ENCODE results near the gene NLRP8. TPM values are rescaled to one million over a fixed set of nuclear protein-coding genes. Genes with fewer than 3 reads are reported as not detected.

Gene NLRP8
- total and polyA plus RNA-seq, 2 donors (not counting 1 experiment from before 2014, with no cell fraction given): not detected

DNA sequence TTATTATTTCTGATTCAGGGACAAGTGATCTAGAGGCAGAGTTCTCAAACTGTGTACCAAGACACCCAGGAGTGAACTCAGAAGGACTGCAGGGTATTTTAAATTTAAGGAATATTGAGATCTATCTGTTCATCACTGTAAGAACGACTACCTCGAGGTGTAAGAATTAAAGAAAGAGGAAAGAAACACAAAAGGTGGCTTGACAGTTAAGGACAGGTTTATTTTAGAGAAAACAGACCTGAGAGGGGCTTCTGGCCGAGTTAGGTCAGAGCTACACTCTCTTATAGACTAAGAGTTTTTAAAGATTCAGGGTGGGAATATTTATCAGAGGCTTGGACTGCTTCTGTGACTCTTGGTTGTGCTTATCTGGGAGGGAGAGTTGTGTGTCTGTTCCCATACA lies 26.4 kb downstream of the NLRP8 start:
- Mint-ChIP-seq H3K27ac (no peak overlapping the region), H3K4me3 (no peak overlapping the region), H3K9me3 (ENCODE audit: insufficient read depth) (peaks cover 9% of the 10 kb centered on the region), H3K4me1 (no peaks in the 10 kb centered on the region), H3K27me3 (peaks cover 10% of the 10 kb centered on the region)
- no peak overlapping the region for H3K4me2 ChIP-seq (replicated peaks; ENCODE audit: low read depth, low read length, poor library complexity, severe bottlenecking)
- intact Hi-C loops (cut with micrococcal nuclease): no loop called here
- H3K27me3 ChIP-seq (replicated peaks in 1 of 4; ENCODE audit: control extremely low read depth in 1 of 4, control insufficient read depth in 3 of 4, insufficient read depth in 4 of 4, low read length in 3 of 4): no peaks in the 10 kb centered on the region
- H3K4me1 ChIP-seq (ENCODE audit: control insufficient read depth in 2 of 2, insufficient read depth in 2 of 2, low read length in 2 of 2): no peaks in the 10 kb centered on the region
- ChIA-PET POLR2A (no interaction called here), CTCF (no interaction called here)
- peaks cover 2 to 6% (median 2%) of the 10 kb centered on the region in 3 donors for H3K9me3 ChIP-seq (ENCODE audit: control extremely low read depth in 1 of 3, control insufficient read depth in 2 of 3, insufficient read depth in 1 of 3, low read length in 2 of 3)
- H3K79me2 ChIP-seq (ENCODE audit: control insufficient read depth, insufficient read depth, low read length): no peaks in the 10 kb centered on the region
- no peak overlapping the region for H3K9ac ChIP-seq (ENCODE audit: low read length)
- H4K20me1 ChIP-seq (ENCODE audit: control insufficient read depth, insufficient read depth, low read length, poor library complexity, severe bottlenecking): no peaks in the 10 kb centered on the region
- no peak overlapping the region for H3K27ac ChIP-seq (ENCODE audit: low read length in 2 of 2)
- TF ChIP-seq, protein P1, sequence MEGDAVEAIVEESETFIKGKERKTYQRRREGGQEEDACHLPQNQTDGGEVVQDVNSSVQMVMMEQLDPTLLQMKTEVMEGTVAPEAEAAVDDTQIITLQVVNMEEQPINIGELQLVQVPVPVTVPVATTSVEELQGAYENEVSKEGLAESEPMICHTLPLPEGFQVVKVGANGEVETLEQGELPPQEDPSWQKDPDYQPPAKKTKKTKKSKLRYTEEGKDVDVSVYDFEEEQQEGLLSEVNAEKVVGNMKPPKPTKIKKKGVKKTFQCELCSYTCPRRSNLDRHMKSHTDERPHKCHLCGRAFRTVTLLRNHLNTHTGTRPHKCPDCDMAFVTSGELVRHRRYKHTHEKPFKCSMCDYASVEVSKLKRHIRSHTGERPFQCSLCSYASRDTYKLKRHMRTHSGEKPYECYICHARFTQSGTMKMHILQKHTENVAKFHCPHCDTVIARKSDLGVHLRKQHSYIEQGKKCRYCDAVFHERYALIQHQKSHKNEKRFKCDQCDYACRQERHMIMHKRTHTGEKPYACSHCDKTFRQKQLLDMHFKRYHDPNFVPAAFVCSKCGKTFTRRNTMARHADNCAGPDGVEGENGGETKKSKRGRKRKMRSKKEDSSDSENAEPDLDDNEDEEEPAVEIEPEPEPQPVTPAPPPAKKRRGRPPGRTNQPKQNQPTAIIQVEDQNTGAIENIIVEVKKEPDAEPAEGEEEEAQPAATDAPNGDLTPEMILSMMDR (IDR thresholded peaks at IDR 0.05): no peak
- no peak for TF ChIP-seq EZH2 (IDR thresholded peaks at IDR 0.05; ENCODE audit: borderline replicate concordance, insufficient read depth, low read depth, low read length, poor library complexity, severe bottlenecking)
- no peak overlapping the region for H3K4me3 ChIP-seq (ENCODE audit: control extremely low read depth in 1 of 5, extremely low read depth in 1 of 5, insufficient read depth in 1 of 5, low read depth in 2 of 5, low read length in 4 of 5)
- H2AFZ ChIP-seq (ENCODE audit: insufficient read depth, low read depth, low read length, poor library complexity, severe bottlenecking): no peak overlapping the region
- no CpG with 5 or more reads among the region's 3 CpGs for WGBS (ENCODE audit: insufficient coverage)
- H3K36me3 ChIP-seq (replicated peaks in 1 of 2; ENCODE audit: control extremely low read depth in 1 of 2, control insufficient read depth in 1 of 2, extremely low read depth in 1 of 2, insufficient read depth in 2 of 2, low read length in 1 of 2): no peaks in the 10 kb centered on the region
- DNase-seq (no peak), ATAC-seq (ENCODE audit: low read depth) (no peak)

DNA sequence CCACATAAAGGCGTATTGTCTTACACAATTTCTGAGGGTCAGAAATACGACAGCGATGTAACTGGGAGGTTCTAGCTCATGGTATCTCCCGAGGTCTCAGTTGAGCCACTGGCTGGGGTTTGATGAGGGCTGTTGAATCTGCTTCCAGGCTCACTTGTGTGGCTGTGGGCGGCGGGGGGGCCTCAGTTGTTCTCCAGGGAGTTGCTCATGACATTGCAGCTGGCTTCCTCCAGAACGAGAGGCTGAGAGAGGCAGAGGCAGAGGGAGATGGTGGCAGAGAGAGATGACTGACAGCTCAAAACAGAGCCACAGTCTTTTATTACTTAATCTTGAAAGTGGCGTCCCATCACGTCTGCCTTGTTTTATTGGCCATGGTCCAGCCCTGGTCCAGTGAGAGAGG lies 32.8 kb downstream of the NLRP8 start:
- no peaks in the 10 kb centered on the region for H3K9me3 Mint-ChIP-seq (ENCODE audit: insufficient read depth)
- no peaks in the 10 kb centered on the region for H3K4me1 Mint-ChIP-seq
- Histone ChIP-seq H3K9ac (ENCODE audit: low read length) (no peak overlapping the region), H3K79me2 (ENCODE audit: control insufficient read depth, insufficient read depth, low read length) (no peaks in the 10 kb centered on the region), H3K27ac (ENCODE audit: low read length in 2 of 2) (no peak overlapping the region), H3K4me2 (replicated peaks; ENCODE audit: low read depth, low read length, poor library complexity, severe bottlenecking) (no peak overlapping the region), H2AFZ (ENCODE audit: insufficient read depth, low read depth, low read length, poor library complexity, severe bottlenecking) (no peak overlapping the region), H3K4me3 (ENCODE audit: control extremely low read depth in 1 of 5, extremely low read depth in 1 of 5, insufficient read depth in 1 of 5, low read depth in 2 of 5, low read length in 4 of 5) (no peak overlapping the region), H3K4me1 (ENCODE audit: control insufficient read depth in 2 of 2, insufficient read depth in 2 of 2, low read length in 2 of 2) (no peaks in the 10 kb centered on the region), H3K9me3 (ENCODE audit: control extremely low read depth in 1 of 3, control insufficient read depth in 2 of 3, insufficient read depth in 1 of 3, low read length in 2 of 3) (peaks cover 1 to 20% (median 3%) of the 10 kb centered on the region in 3 donors), H3K36me3 (replicated peaks in 1 of 2; ENCODE audit: control extremely low read depth in 1 of 2, control insufficient read depth in 1 of 2, extremely low read depth in 1 of 2, insufficient read depth in 2 of 2, low read length in 1 of 2) (no peaks in the 10 kb centered on the region), H4K20me1 (ENCODE audit: control insufficient read depth, insufficient read depth, low read length, poor library complexity, severe bottlenecking) (no peaks in the 10 kb centered on the region), H3K27me3 (replicated peaks in 1 of 4; ENCODE audit: control extremely low read depth in 1 of 4, control insufficient read depth in 3 of 4, insufficient read depth in 4 of 4, low read length in 3 of 4) (no peaks in the 10 kb centered on the region)
- TF ChIP-seq, protein P1 (IDR thresholded peaks at IDR 0.05): no peak
- TF ChIP-seq EZH2 (IDR thresholded peaks at IDR 0.05; ENCODE audit: borderline replicate concordance, insufficient read depth, low read depth, low read length, poor library complexity, severe bottlenecking): no peak
- CTCF ChIA-PET: no interaction called here
- H3K27ac Mint-ChIP-seq: no peak overlapping the region
- H3K4me3 Mint-ChIP-seq: no peak overlapping the region
- ATAC-seq (ENCODE audit: low read depth) (no peak), DNase-seq (no peak)
- intact Hi-C loops (cut with micrococcal nuclease): no loop called here
- POLR2A ChIA-PET: no interaction called here
- whole genome bisulfite sequencing (ENCODE audit: insufficient coverage): 82% methylated on average over 9 of the region's 9 CpGs
- peaks cover 5% of the 10 kb centered on the region for H3K27me3 Mint-ChIP-seq
